Ovary (tissue), 3 donors: ENCODE results near the gene TRMT6.

Source experiments
- CTCF ChIP-seq, 3 donors: fragments of 450-650 bp in 2 of 3; fragments of 200-600 bp in 1 of 3; IDR thresholded peaks; one replicate each; pipeline versions ENCODE4 v1.5.1 to v1.8.0; 2016 to 2022; ENCODE audit warnings: antibody characterized with exemption in 3 of 3, mild to moderate bottlenecking in 1 of 3
- POLR2A ChIP-seq: fragments of 450-650 bp; IDR thresholded peaks from one replicate; pipeline ENCODE4 v1.6.1; 2017; ENCODE audit warnings: antibody characterized with exemption, mild to moderate bottlenecking, moderate library complexity
- donor health status: DM: no; HTN: no; CAD: no.

- TF ChIP-seq POLR2A (no peak), CTCF (IDR thresholded peaks at IDR 0.05) (no peak)
These were observed at the start of gene TRMT6, which contains the start of gene MCM8 for GRCh38 chr20:5950271-5951031.
